GM12874 (cell line): Measurements from ENCODE around the gene NEDD4L.

ENCODE experiments used
- TF ChIP-seq, protein P1 (sequence below): IDR thresholded peaks from 2 replicates; pipeline ENCODE4 v1.5.1; 2011; ENCODE audit warnings: low read depth, mild to moderate bottlenecking, control low read depth, low read length, moderate library complexity; ENCODE audit not compliant: insufficient read depth

Gene NEDD4L

GRCh38 chr18:58320907-58321561 is 277.0 kb downstream of the NEDD4L start:
- TF ChIP-seq, protein P1, sequence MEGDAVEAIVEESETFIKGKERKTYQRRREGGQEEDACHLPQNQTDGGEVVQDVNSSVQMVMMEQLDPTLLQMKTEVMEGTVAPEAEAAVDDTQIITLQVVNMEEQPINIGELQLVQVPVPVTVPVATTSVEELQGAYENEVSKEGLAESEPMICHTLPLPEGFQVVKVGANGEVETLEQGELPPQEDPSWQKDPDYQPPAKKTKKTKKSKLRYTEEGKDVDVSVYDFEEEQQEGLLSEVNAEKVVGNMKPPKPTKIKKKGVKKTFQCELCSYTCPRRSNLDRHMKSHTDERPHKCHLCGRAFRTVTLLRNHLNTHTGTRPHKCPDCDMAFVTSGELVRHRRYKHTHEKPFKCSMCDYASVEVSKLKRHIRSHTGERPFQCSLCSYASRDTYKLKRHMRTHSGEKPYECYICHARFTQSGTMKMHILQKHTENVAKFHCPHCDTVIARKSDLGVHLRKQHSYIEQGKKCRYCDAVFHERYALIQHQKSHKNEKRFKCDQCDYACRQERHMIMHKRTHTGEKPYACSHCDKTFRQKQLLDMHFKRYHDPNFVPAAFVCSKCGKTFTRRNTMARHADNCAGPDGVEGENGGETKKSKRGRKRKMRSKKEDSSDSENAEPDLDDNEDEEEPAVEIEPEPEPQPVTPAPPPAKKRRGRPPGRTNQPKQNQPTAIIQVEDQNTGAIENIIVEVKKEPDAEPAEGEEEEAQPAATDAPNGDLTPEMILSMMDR: no peak

DNA sequence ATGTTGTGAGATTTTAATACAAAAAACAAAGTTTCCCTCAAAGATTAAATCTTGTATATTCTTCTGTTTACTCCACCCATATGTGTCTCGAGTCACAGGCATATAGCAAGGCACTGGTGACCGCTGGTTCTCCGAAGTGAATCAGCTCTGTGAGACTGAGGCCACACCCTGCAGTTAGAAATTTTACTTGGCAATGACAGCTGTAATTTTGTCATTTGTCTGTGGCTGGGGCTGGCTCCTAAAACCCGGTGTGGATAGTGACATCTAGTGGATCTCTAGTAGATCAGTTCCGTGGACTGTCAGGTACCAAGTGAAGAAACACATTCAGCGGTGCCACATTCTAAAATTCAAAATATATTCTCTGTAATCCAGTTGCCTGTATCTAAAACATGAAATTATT is 278.0 kb downstream of the NEDD4L start:
- TF ChIP-seq, protein P1: peak; percentile 52; the same call in 1 of the 2 replicates

DNA sequence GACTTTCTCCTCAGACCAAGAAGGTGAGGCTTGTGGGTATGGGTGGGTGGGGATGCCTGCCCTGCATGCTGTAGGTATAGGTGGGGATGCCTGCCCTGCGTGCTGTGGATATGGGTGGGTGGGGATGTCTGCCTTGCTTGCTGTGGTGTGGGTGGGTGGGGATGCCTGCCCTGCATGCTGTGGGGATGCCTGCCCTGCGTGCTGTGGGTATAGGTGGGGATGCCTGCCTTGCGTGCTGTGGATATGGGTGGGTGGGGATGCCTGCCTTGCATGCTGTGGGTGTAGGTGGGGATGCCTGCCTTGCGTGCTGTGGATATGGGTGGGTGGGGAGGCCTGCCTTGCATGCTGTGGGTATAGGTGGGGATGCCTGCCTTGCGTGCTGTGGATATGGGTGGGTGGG is 278.4 kb downstream of the NEDD4L start:
- TF ChIP-seq, protein P1: no peak

- TF ChIP-seq, protein P1: no peak
These were observed 280.1 kb downstream of the NEDD4L start for GRCh38 chr18:58323866-58324762.

GRCh38 chr18:58324824-58325480 is 280.9 kb downstream of the NEDD4L start:
- TF ChIP-seq, protein P1: no peak

DNA sequence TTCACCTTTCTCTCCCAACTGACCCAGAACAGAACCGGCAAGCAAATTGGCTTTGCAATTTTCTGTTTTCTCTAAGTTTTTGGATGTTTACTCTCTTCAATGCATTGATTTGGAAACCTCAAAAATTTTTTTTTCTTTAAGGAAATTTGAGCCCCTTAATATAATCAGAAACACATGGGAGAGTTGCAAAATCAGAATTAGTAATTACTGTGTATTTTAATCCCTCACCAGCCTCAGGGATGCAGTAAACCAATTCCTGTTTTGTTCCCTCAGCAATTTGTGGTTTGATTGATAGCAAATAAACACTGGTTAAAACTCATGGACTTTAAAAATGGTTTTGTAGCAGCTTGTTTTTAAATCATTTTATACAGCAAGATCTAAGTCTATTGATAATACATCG is 281.5 kb downstream of the NEDD4L start:
- TF ChIP-seq, protein P1: no peak

DNA sequence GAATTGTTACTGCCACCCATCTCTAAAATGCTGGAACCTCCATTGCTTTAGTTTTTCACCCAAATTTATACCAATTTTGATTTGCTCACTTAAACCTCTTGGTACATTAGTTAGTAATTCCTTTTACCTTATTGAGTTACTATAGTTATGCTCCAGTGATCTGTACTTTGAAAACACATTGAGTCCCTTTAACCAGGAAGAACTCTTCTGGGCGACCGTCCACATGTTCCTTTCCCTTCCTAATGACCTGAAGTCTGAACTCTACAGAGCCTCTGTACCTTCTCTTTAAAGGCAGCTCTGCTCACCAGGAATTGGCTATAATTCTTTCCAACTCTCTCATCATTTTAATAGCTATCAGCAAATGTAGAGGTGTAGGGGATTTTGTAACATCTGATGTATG is 290.0 kb downstream of the NEDD4L start:
- TF ChIP-seq, protein P1: no peak
